ENCODE results near the gene SPATS2.

The SPATS2 gene

GRCh38 chr12:49336645-49337584 is 30.3 kb upstream of the SPATS2 start, which contains the start of gene C1QL4 (continued):
- TF ChIP-seq ZSCAN4 (tag by site-specific recombination; IDR thresholded peaks at IDR 0.05) = no peak
- TF ChIP-seq ZNF544 (tag by site-specific recombination; IDR thresholded peaks at IDR 0.05) = no peak
- no peak for TF ChIP-seq MZF1 (tag by site-specific recombination; IDR thresholded peaks at IDR 0.05; ENCODE audit: borderline replicate concordance)
- no peak for TF ChIP-seq ZNF558 (tag by site-specific recombination; IDR thresholded peaks at IDR 0.05)
- no peak for TF ChIP-seq ZNF610 (tag by site-specific recombination; IDR thresholded peaks at IDR 0.05; ENCODE audit: borderline replicate concordance)
- no peak for TF ChIP-seq ZNF488 (tag by site-specific recombination; IDR thresholded peaks at IDR 0.05)
- TF ChIP-seq ZNF280C (tag by site-specific recombination; IDR thresholded peaks at IDR 0.05) = no peak
- no peak for TF ChIP-seq ZNF701 (tag by site-specific recombination; IDR thresholded peaks at IDR 0.05)
- no peak for TF ChIP-seq ZNF433 (tag by site-specific recombination; IDR thresholded peaks at IDR 0.05; ENCODE audit: low read depth)
- peak; percentile 66 for TF ChIP-seq ZBTB20 (tag by site-specific recombination; IDR thresholded peaks at IDR 0.05)
- TF ChIP-seq SETDB1 (IDR thresholded peaks at IDR 0.05; ENCODE audit: insufficient read length, low read length) = no peak
- TF ChIP-seq BCL11A (tag by site-specific recombination; IDR thresholded peaks at IDR 0.05; ENCODE audit: low read depth) = no peak
- TF ChIP-seq ZNF311 (tag by site-specific recombination; IDR thresholded peaks at IDR 0.05; ENCODE audit: borderline replicate concordance) = no peak
- no peak for TF ChIP-seq ZNF548 (tag by site-specific recombination; IDR thresholded peaks at IDR 0.05)
- TF ChIP-seq IKZF3 (tag by site-specific recombination; IDR thresholded peaks at IDR 0.05) = 0 out of 2 replicates have a peak, but pooled peaks have one; percentile 36
- no peak for TF ChIP-seq ZBTB49 (tag by site-specific recombination; IDR thresholded peaks at IDR 0.05; ENCODE audit: low read depth)
- peak; percentile 85 for TF ChIP-seq WT1 (tag by site-specific recombination; IDR thresholded peaks at IDR 0.05)
- TF ChIP-seq ZNF510 (tag by site-specific recombination; IDR thresholded peaks at IDR 0.05; ENCODE audit: insufficient replicate concordance) = no peak
- TF ChIP-seq ZNF138 (tag by site-specific recombination; IDR thresholded peaks at IDR 0.05; ENCODE audit: borderline replicate concordance) = no peak
- peak; percentile 90 for TF ChIP-seq KLF8 (tag by site-specific recombination; IDR thresholded peaks at IDR 0.05)
- TF ChIP-seq ZNF768 (tag by site-specific recombination; IDR thresholded peaks at IDR 0.05) = no peak
- TF ChIP-seq OSR2 (tag by site-specific recombination; IDR thresholded peaks at IDR 0.05) = no peak
- TF ChIP-seq ZNF24 (tag by site-specific recombination; IDR thresholded peaks at IDR 0.05) = no peak
- TF ChIP-seq SP3 (tag by site-specific recombination; IDR thresholded peaks at IDR 0.05) = peak; percentile 76
- no peak for TF ChIP-seq ZNF37A (tag by site-specific recombination; IDR thresholded peaks at IDR 0.05)
- peak; percentile 96 for TF ChIP-seq PRDM10 (tag by site-specific recombination; IDR thresholded peaks at IDR 0.05)
- TF ChIP-seq MEIS1 (CRISPR knock-in tag; IDR thresholded peaks at IDR 0.05; ENCODE audit: borderline replicate concordance) = no peak
- peak; percentile 94 for TF ChIP-seq KLF9 (tag by site-specific recombination; IDR thresholded peaks at IDR 0.05; ENCODE audit: low read depth)
